ENCODE data around the gene LMAN1L. TPM values are rescaled to one million over a fixed set of nuclear protein-coding genes. Genes with fewer than 3 reads are reported as not detected.

Gene LMAN1L
- polyA plus RNA-seq, 1 donor from 2014 or later: not detected

- Histone ChIP-seq H3K79me2 (replicated peaks; ENCODE audit: insufficient read depth, low read length) (peaks cover 34% of the 10 kb centered on the region), H3K27ac (ENCODE audit: low read length) (no peak overlapping the region), H3F3A (ENCODE audit: insufficient read depth, low read length, poor library complexity, severe bottlenecking) (no peaks in the 10 kb centered on the region), H3K4me2 (ENCODE audit: low read length) (no peak overlapping the region), H3K9ac (ENCODE audit: low read length) (no peak overlapping the region), H3K9me2 (ENCODE audit: insufficient read depth, low read length) (no peaks in the 10 kb centered on the region), H2AFZ (ENCODE audit: low read depth, low read length) (no peak overlapping the region), H3K36me3 (ENCODE audit: insufficient read depth, low read length) (no peaks in the 10 kb centered on the region), H3K9me3 (ENCODE audit: low read length) (no peaks in the 10 kb centered on the region), H3K4me3 (ENCODE audit: low read length) (no peak overlapping the region), H3K27me3 (ENCODE audit: insufficient read depth, low read depth, low read length) (no peaks in the 10 kb centered on the region), H4K20me1 (ENCODE audit: insufficient read depth) (no peaks in the 10 kb centered on the region)
- TF ChIP-seq EZH2 (IDR thresholded peaks at IDR 0.05; ENCODE audit: borderline replicate concordance, insufficient read depth, low read length, poor library complexity, severe bottlenecking): no peak
- no peak for TF ChIP-seq REST (IDR thresholded peaks at IDR 0.05; ENCODE audit: borderline replicate concordance)
- no peak for TF ChIP-seq RAD21 (conservative IDR thresholded peaks at IDR 0.05)
- no peak for TF ChIP-seq TAF1 (IDR thresholded peaks at IDR 0.05; ENCODE audit: low read depth)
- TF ChIP-seq MXI1 (conservative IDR thresholded peaks at IDR 0.05; ENCODE audit: poor library complexity, severe bottlenecking): no peak
Observed at GRCh38 chr15:74791667-74792066, 21.0 kb upstream of the LMAN1L start.

GRCh38 chr15:74792227-74793016 lies 20.2 kb upstream of the LMAN1L start:
- Histone ChIP-seq H3K9me3 (ENCODE audit: low read length) (no peaks in the 10 kb centered on the region), H3K27ac (ENCODE audit: low read length) (no peak overlapping the region), H3K36me3 (ENCODE audit: insufficient read depth, low read length) (no peaks in the 10 kb centered on the region), H3K9me2 (ENCODE audit: insufficient read depth, low read length) (no peaks in the 10 kb centered on the region), H3K4me3 (ENCODE audit: low read length) (no peak overlapping the region), H3F3A (ENCODE audit: insufficient read depth, low read length, poor library complexity, severe bottlenecking) (no peaks in the 10 kb centered on the region), H3K9ac (ENCODE audit: low read length) (no peak overlapping the region), H3K4me2 (ENCODE audit: low read length) (no peak overlapping the region), H3K27me3 (ENCODE audit: insufficient read depth, low read depth, low read length) (no peaks in the 10 kb centered on the region), H4K20me1 (ENCODE audit: insufficient read depth) (no peaks in the 10 kb centered on the region), H2AFZ (ENCODE audit: low read depth, low read length) (no peak overlapping the region), H3K79me2 (replicated peaks; ENCODE audit: insufficient read depth, low read length) (peaks cover 29% of the 10 kb centered on the region)
- no peak for TF ChIP-seq EZH2 (IDR thresholded peaks at IDR 0.05; ENCODE audit: borderline replicate concordance, insufficient read depth, low read length, poor library complexity, severe bottlenecking)
- no peak for TF ChIP-seq TAF1 (IDR thresholded peaks at IDR 0.05; ENCODE audit: low read depth)
- TF ChIP-seq SMC3 (conservative IDR thresholded peaks at IDR 0.05; ENCODE audit: poor library complexity): no peak
- no peak for TF ChIP-seq POLR2AphosphoS5 (IDR thresholded peaks at IDR 0.05)
- TF ChIP-seq MXI1 (conservative IDR thresholded peaks at IDR 0.05; ENCODE audit: poor library complexity, severe bottlenecking): no peak
- no peak for TF ChIP-seq CTCF (IDR thresholded peaks at IDR 0.05; ENCODE audit: poor library complexity, severe bottlenecking)
- no peak for TF ChIP-seq RAD21 (conservative IDR thresholded peaks at IDR 0.05)
- TF ChIP-seq REST (IDR thresholded peaks at IDR 0.05; ENCODE audit: borderline replicate concordance): no peak
- TF ChIP-seq EP300 (conservative IDR thresholded peaks at IDR 0.05; ENCODE audit: poor library complexity, severe bottlenecking): no peak

All from neural cell (in vitro differentiated cells).